ENCODE data around the gene IL23R. TPM values are rescaled to one million over a fixed set of nuclear protein-coding genes. Genes with fewer than 3 reads are reported as not detected.

IL23R gene
- total RNA-seq, 5 donors from 2014 or later (not counting 1 experiment from before 2014, with no cell fraction given) = 0.18 to 0.63 (median 0.43) TPM; not detected in 1

DNA sequence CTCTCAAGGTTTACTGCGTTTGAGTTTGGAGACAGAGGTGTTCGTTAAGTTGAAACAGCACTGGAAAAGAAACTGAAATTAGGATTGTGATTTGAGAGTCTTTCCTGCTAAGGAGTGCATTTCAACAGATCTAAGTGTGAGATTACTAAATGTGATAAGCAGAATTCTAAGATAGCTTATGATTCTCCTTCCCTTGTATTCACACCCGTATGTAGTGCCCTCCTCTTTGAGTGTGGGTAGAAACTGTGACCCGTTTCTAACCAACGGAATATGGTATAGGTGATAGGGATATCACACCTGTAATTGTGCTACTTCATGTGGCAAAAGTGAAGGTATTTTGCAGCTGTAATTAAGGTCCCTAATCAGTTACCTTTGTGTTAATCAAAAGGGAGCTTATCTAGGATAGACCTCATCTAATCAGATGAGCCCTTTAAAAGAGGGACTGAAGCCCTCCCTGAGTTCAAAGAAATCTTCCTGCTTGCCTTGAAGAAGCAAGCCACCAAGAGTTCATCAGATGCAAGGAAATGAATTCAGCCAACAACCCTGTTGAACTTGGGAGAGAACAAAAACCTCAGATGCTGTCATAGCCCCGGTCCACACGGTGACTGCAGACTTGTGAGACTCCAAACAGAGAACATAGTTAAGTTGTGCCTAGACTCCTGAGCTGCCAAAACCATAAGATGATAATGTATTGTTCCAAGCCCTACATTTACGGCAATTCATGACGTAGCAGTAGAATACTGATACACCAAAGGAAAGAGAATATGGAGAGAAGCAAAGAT is 128.8 kb downstream of the IL23R start:
- H3K27ac ChIP-seq (ENCODE audit: low read length) = no peak overlapping the region
- H3K4me3 ChIP-seq (ENCODE audit: control insufficient read depth in 1 of 2, extremely low read depth in 1 of 2, low read length in 1 of 2) = no peak overlapping the region
- H3K4me1 Mint-ChIP-seq = peaks cover 0 to 8% (median 0%) of the 10 kb centered on the region in 3 donors
- no peak overlapping the region for H3K4me3 Mint-ChIP-seq
- H3K36me3 Mint-ChIP-seq = no peaks in the 10 kb centered on the region
- ChIA-PET POLR2A (interaction anchor here in 1 of 2 donors (0.7 kb wide), 1 partner anchor 38 kb away, joined by 10 read pairs; no protein-coding TSS in a partner anchor), CTCF (interaction anchor here in 1 of 2 donors (0.5 kb wide), 1 partner anchor 151 kb away, joined by 3 read pairs; no protein-coding TSS in a partner anchor)
- H3K36me3 ChIP-seq (ENCODE audit: control insufficient read depth in 2 of 2, extremely low read depth in 1 of 2, insufficient read depth in 1 of 2, low read length in 1 of 2) = no peaks in the 10 kb centered on the region
- H3K4me1 ChIP-seq (ENCODE audit: control insufficient read depth in 1 of 2, extremely low read depth in 1 of 2, insufficient read depth in 2 of 2, low read length in 2 of 2) = no peaks in the 10 kb centered on the region
- H3K27me3 Mint-ChIP-seq = peaks cover 4 to 7% of the 10 kb centered on the region in 2 donors
- H3K9me3 ChIP-seq = no peaks in the 10 kb centered on the region
- peaks cover 0 to 3% (median 0%) of the 10 kb centered on the region in 3 donors for H3K9me3 Mint-ChIP-seq
- peak in 1 of 4 experiments; percentile 44 for ATAC-seq (replicated peaks in 1 of 4)
- H3K27me3 ChIP-seq (replicated peaks in 1 of 2; ENCODE audit: control insufficient read depth in 2 of 2, extremely low read depth in 1 of 2, insufficient read depth in 2 of 2, low read length in 1 of 2) = no peaks in the 10 kb centered on the region
- 30% methylated on average over 6 of the region's 9 CpGs for WGBS (ENCODE audit: insufficient coverage)
- peak in 2 of 35 experiments; percentile 5 to 8 for DNase-seq
- H3K27ac Mint-ChIP-seq = no peak overlapping the region

DNA sequence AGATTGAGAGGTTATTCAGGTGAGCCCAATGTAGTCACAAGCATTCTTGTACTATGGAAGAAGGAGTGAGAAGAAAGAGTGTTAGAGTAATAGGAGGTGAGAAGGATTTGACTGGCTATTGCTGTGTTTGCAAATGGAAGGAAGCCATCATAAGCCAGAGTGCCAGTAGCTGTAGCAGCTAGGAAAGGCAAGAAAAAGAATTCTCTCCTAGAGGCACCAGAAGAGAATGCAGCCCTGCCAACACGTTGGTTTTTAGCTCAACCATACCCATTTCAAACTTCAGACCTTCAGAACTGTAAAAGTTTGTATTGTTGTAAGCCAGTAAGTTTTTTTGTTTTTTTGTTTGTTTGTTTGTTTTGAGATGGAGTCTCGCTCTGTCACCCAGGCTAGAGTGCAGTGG is 132.5 kb downstream of the IL23R start:
- H3K4me1 ChIP-seq (ENCODE audit: control insufficient read depth in 1 of 2, extremely low read depth in 1 of 2, insufficient read depth in 2 of 2, low read length in 2 of 2) = no peaks in the 10 kb centered on the region
- H3K4me1 Mint-ChIP-seq = peaks cover 0 to 8% (median 0%) of the 10 kb centered on the region in 3 donors
- H3K36me3 ChIP-seq (ENCODE audit: control insufficient read depth in 2 of 2, extremely low read depth in 1 of 2, insufficient read depth in 1 of 2, low read length in 1 of 2) = no peaks in the 10 kb centered on the region
- peaks cover 0 to 7% of the 10 kb centered on the region in 2 donors for H3K27me3 Mint-ChIP-seq
- no peak for DNase-seq
- no peak overlapping the region for H3K27ac ChIP-seq (ENCODE audit: low read length)
- no peak overlapping the region for H3K4me3 ChIP-seq (ENCODE audit: control insufficient read depth in 1 of 2, extremely low read depth in 1 of 2, low read length in 1 of 2)
- no peak overlapping the region for H3K27ac Mint-ChIP-seq
- no CpG with 5 or more reads among the region's 2 CpGs for WGBS (ENCODE audit: insufficient coverage)
- no peaks in the 10 kb centered on the region for H3K9me3 Mint-ChIP-seq
- ChIA-PET POLR2A (no interaction called here), CTCF (no interaction called here)
- H3K9me3 ChIP-seq = no peaks in the 10 kb centered on the region
- no peaks in the 10 kb centered on the region for H3K36me3 Mint-ChIP-seq
- H3K4me3 Mint-ChIP-seq = no peak overlapping the region
- no peak for ATAC-seq (replicated peaks in 1 of 4)
- no peaks in the 10 kb centered on the region for H3K27me3 ChIP-seq (replicated peaks in 1 of 2; ENCODE audit: control insufficient read depth in 2 of 2, extremely low read depth in 1 of 2, insufficient read depth in 2 of 2, low read length in 1 of 2)

DNA sequence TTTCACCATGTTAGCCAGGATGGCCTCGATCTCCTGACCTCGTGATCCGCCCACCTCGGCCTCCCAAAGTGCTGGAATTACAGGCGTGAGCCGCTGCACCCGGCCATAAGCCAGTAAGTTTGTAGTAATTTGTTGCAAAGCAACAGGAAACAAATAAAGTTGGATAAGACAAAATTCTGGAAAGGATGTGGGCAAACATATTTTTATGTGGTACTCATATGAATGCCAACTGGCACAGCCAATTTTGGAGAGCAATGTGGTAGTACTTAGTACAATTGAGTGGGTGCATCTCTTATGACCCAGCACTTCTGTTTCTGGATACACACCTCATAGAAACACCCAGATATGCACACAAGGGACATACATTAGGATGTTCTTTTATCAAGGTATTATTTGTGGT is 133.0 kb downstream of the IL23R start:
- peaks cover 0 to 8% of the 10 kb centered on the region in 2 donors for H3K27me3 Mint-ChIP-seq
- H3K27me3 ChIP-seq (replicated peaks in 1 of 2; ENCODE audit: control insufficient read depth in 2 of 2, extremely low read depth in 1 of 2, insufficient read depth in 2 of 2, low read length in 1 of 2) = no peaks in the 10 kb centered on the region
- no peaks in the 10 kb centered on the region for H3K36me3 ChIP-seq (ENCODE audit: control insufficient read depth in 2 of 2, extremely low read depth in 1 of 2, insufficient read depth in 1 of 2, low read length in 1 of 2)
- H3K27ac Mint-ChIP-seq = no peak overlapping the region
- 97% methylated on average over 5 of the region's 7 CpGs for whole genome bisulfite sequencing (ENCODE audit: insufficient coverage)
- no peak overlapping the region for H3K27ac ChIP-seq (ENCODE audit: low read length)
- ChIA-PET CTCF (no interaction called here), POLR2A (no interaction called here)
- no peak overlapping the region for H3K4me3 ChIP-seq (ENCODE audit: control insufficient read depth in 1 of 2, extremely low read depth in 1 of 2, low read length in 1 of 2)
- no peak overlapping the region for H3K4me3 Mint-ChIP-seq
- no peaks in the 10 kb centered on the region for H3K4me1 ChIP-seq (ENCODE audit: control insufficient read depth in 1 of 2, extremely low read depth in 1 of 2, insufficient read depth in 2 of 2, low read length in 2 of 2)
- H3K36me3 Mint-ChIP-seq = no peaks in the 10 kb centered on the region
- no peaks in the 10 kb centered on the region for H3K9me3 ChIP-seq
- DNase-seq (no peak), ATAC-seq (replicated peaks in 1 of 4) (no peak)
- H3K9me3 Mint-ChIP-seq = no peaks in the 10 kb centered on the region
- H3K4me1 Mint-ChIP-seq = peaks cover 0 to 12% (median 0%) of the 10 kb centered on the region in 3 donors

DNA sequence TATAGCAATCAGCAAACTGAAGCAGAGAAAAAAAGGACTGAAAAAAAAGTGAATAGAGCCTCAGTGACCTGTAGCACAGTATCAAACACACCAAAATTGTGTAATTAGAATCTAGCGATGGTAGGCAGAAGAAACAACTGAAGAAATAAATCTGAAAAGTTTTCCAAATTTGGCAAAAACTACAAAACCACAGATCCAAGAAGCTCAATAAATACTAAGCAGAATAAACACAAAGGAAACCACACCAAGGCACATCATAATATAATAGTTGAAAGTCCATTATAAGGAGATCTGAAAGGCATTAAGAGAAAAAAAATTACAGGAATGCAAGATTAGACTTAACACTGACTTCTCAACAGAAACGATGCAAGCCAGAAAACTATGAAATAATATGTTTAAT is 134.3 kb downstream of the IL23R start:
- ChIA-PET CTCF (no interaction called here), POLR2A (no interaction called here)
- no peak overlapping the region for H3K4me3 ChIP-seq (ENCODE audit: control insufficient read depth in 1 of 2, extremely low read depth in 1 of 2, low read length in 1 of 2)
- H3K36me3 ChIP-seq (ENCODE audit: control insufficient read depth in 2 of 2, extremely low read depth in 1 of 2, insufficient read depth in 1 of 2, low read length in 1 of 2) = no peaks in the 10 kb centered on the region
- no peak overlapping the region for H3K27ac Mint-ChIP-seq
- WGBS (ENCODE audit: insufficient coverage) = no CpG with 5 or more reads among the region's 2 CpGs
- H3K9me3 ChIP-seq = no peaks in the 10 kb centered on the region
- no peaks in the 10 kb centered on the region for H3K27me3 ChIP-seq (replicated peaks in 1 of 2; ENCODE audit: control insufficient read depth in 2 of 2, extremely low read depth in 1 of 2, insufficient read depth in 2 of 2, low read length in 1 of 2)
- H3K4me3 Mint-ChIP-seq = no peak overlapping the region
- no peaks in the 10 kb centered on the region for H3K9me3 Mint-ChIP-seq
- no peaks in the 10 kb centered on the region for H3K36me3 Mint-ChIP-seq
- peaks cover 0 to 7% of the 10 kb centered on the region in 2 donors for H3K27me3 Mint-ChIP-seq
- ATAC-seq (replicated peaks in 1 of 4) = no peak
- no peak for DNase-seq
- peaks cover 0 to 5% (median 0%) of the 10 kb centered on the region in 3 donors for H3K4me1 Mint-ChIP-seq
- H3K4me1 ChIP-seq (ENCODE audit: control insufficient read depth in 1 of 2, extremely low read depth in 1 of 2, insufficient read depth in 2 of 2, low read length in 2 of 2) = no peaks in the 10 kb centered on the region
- H3K27ac ChIP-seq (ENCODE audit: low read length) = no peak overlapping the region

DNA sequence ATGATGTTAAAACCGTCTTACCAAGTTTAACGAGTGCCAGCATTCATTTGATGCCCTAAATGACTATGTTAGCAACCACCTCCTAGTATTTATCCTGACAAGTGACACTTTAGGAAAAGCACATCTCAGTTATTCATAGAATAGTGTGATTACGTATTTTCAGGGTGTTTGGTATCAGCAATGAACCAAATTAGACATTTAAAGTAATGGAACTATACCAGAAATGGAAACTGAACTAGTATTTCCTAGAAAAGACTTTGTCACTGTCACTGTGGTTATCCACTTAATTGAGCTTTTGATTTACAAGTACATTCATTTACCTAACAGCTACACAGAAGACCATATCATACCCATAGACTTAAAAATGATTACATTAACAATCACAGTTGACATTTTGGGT is 137.8 kb downstream of the IL23R start:
- H3K9me3 Mint-ChIP-seq = no peaks in the 10 kb centered on the region
- no peak overlapping the region for H3K4me3 Mint-ChIP-seq

DNA sequence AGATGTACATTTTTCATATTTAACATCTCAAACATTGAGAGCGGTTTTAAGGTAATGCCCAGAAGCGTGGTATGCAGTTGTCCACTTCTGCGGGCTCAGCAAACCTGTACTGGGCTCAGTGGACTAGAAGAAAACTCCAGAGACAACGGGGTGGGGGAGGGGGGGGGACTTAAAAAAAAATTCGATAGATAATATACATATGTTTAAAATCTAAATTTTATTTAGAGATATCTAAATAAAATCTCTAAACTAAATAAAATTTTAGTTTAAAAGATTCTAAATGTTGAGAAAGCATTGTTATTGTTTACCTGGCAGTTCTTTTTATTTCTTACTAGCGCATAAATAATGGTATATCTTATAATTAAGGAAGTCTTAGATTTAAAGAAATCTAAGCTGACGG is 140.3 kb downstream of the IL23R start:
- CTCF ChIA-PET = interaction anchor here (0.7 to 0.8 kb wide), 2 partner anchors 73 to 1032 kb away, joined by 3 read pairs; no protein-coding TSS in a partner anchor
- H3K36me3 Mint-ChIP-seq = no peaks in the 10 kb centered on the region
- WGBS (ENCODE audit: insufficient coverage) = no CpG with 5 or more reads among the region's 7 CpGs

More for the DNA sequence above, 137.8 kb downstream of the IL23R start:
- Histone ChIP-seq H3K27me3 (replicated peaks in 1 of 2; ENCODE audit: control insufficient read depth in 2 of 2, extremely low read depth in 1 of 2, insufficient read depth in 2 of 2, low read length in 1 of 2) (peaks cover 0 to 20% of the 10 kb centered on the region in 2 experiments), H3K9me3 (no peaks in the 10 kb centered on the region), H3K4me1 (ENCODE audit: control insufficient read depth in 1 of 2, extremely low read depth in 1 of 2, insufficient read depth in 2 of 2, low read length in 2 of 2) (peaks cover 0 to 13% of the 10 kb centered on the region in 2 experiments), H3K4me3 (ENCODE audit: control insufficient read depth in 1 of 2, extremely low read depth in 1 of 2, low read length in 1 of 2) (no peak overlapping the region), H3K36me3 (ENCODE audit: control insufficient read depth in 2 of 2, extremely low read depth in 1 of 2, insufficient read depth in 1 of 2, low read length in 1 of 2) (no peaks in the 10 kb centered on the region), H3K27ac (ENCODE audit: low read length) (no peak overlapping the region)
- peaks cover 11 to 17% (median 14%) of the 10 kb centered on the region in 3 donors for H3K4me1 Mint-ChIP-seq
- H3K27ac Mint-ChIP-seq = no peak overlapping the region
- POLR2A ChIA-PET = no interaction called here
- no peaks in the 10 kb centered on the region for H3K36me3 Mint-ChIP-seq
- no CpG with 5 or more reads among the region's 3 CpGs for WGBS (ENCODE audit: insufficient coverage)
- H3K27me3 Mint-ChIP-seq = peaks cover 7 to 20% of the 10 kb centered on the region in 2 donors
- DNase-seq (no peak), ATAC-seq (replicated peaks in 1 of 4) (no peak)
- CTCF ChIA-PET = no interaction called here

More for the DNA sequence above, 140.3 kb downstream of the IL23R start:
- Histone ChIP-seq H3K27ac (ENCODE audit: low read length) (no peak overlapping the region), H3K4me3 (ENCODE audit: control insufficient read depth in 1 of 2, extremely low read depth in 1 of 2, low read length in 1 of 2) (no peak overlapping the region), H3K27me3 (replicated peaks in 1 of 2; ENCODE audit: control insufficient read depth in 2 of 2, extremely low read depth in 1 of 2, insufficient read depth in 2 of 2, low read length in 1 of 2) (peaks cover 0 to 20% of the 10 kb centered on the region in 2 experiments), H3K4me1 (ENCODE audit: control insufficient read depth in 1 of 2, extremely low read depth in 1 of 2, insufficient read depth in 2 of 2, low read length in 2 of 2) (peaks cover 0 to 13% of the 10 kb centered on the region in 2 experiments), H3K36me3 (ENCODE audit: control insufficient read depth in 2 of 2, extremely low read depth in 1 of 2, insufficient read depth in 1 of 2, low read length in 1 of 2) (no peaks in the 10 kb centered on the region), H3K9me3 (no peaks in the 10 kb centered on the region)
- Mint-ChIP-seq H3K4me3 (peak overlapping the region in 1 of 3 donors; percentile 73), H3K27ac (no peak overlapping the region), H3K27me3 (peaks cover 10 to 20% of the 10 kb centered on the region in 2 donors), H3K9me3 (no peaks in the 10 kb centered on the region), H3K4me1 (peaks cover 12 to 17% (median 14%) of the 10 kb centered on the region in 3 donors)
- ATAC-seq (replicated peaks in 1 of 4) (no peak), DNase-seq (no peak)
- POLR2A ChIA-PET = interaction anchor here in 1 of 2 donors (0.7 kb wide), 1 partner anchor 9 kb away, joined by 3 read pairs; no protein-coding TSS in a partner anchor
